GM10248 (cell line): ENCODE results near the gene PRKN.

Experiments used
- CTCF ChIA-PET: fragments of 300-600 bp; sonication (Branson Sonifier 250); formaldehyde crosslinking; extraction: SDS; loops from one replicate; lab custom pipeline; 2021; ENCODE audit warnings: antibody characterized with exemption; lab: Yijun Ruan, JAX
- POLR2A ChIA-PET: fragments of 350-650 bp; sonication (Branson Sonifier 250); formaldehyde crosslinking; extraction: SDS; loops from one replicate; lab custom pipeline; 2020; ENCODE audit warnings: antibody characterized with exemption; lab: Yijun Ruan, JAX
- DNase-seq: peaks from one replicate; pipeline ENCODE4 v3.0.0; 2012; ENCODE audit errors: extremely low spot score
- TF ChIP-seq, protein P1 (sequence below): IDR thresholded peaks from 2 replicates; pipeline ENCODE4 v1.5.1; 2012; ENCODE audit warnings: mild to moderate bottlenecking, low read depth; ENCODE audit errors: extremely low read depth, missing control alignments, control extremely low read depth

The PRKN gene

GRCh38 chr6:161459008-161459615, 1268.5 kb downstream of the PRKN start:
- DNase-seq: no peak
- POLR2A ChIA-PET: no interaction called here

DNA sequence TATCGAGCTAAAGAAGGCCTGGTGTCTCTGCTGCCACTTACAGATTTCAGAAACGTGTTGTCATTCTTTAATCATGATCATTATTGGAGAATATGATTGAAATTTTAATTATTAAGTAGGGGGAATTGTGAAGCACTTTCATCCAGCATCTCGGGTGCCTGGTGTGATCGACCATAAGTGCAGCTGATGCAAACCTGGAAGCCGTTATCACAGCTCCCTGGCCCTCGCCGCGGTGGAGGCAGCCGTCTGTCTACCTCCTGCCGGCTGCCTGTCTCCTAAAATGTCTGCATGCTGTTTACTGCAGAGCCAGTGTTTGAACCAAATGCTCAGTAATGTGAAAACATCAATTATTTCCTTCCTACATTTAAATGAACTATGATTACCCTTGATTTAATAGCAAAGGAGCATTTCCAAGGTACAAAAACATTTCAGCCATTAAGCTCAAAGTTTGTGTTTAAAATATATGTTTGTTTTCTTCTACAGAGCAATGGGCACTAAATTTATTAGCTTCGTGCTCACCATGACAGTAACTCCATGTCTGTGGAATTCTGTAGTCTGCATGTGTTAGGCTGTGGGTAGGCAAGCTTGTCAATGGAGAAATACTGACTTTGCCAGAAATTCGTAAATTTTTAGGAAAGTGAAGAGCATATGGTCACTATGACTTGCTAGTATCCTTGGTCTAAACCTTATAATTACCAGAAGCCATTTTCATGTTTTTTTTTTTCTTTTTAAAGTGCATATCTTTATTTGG, 1269.2 kb downstream of the PRKN start:
- ChIA-PET POLR2A (no interaction called here), CTCF (interaction anchor here (1.1 to 1.5 kb wide), 2 partner anchors 17 to 40 kb away, joined by 3 to 7 read pairs; no protein-coding TSS in a partner anchor)
- TF ChIP-seq, protein P1, sequence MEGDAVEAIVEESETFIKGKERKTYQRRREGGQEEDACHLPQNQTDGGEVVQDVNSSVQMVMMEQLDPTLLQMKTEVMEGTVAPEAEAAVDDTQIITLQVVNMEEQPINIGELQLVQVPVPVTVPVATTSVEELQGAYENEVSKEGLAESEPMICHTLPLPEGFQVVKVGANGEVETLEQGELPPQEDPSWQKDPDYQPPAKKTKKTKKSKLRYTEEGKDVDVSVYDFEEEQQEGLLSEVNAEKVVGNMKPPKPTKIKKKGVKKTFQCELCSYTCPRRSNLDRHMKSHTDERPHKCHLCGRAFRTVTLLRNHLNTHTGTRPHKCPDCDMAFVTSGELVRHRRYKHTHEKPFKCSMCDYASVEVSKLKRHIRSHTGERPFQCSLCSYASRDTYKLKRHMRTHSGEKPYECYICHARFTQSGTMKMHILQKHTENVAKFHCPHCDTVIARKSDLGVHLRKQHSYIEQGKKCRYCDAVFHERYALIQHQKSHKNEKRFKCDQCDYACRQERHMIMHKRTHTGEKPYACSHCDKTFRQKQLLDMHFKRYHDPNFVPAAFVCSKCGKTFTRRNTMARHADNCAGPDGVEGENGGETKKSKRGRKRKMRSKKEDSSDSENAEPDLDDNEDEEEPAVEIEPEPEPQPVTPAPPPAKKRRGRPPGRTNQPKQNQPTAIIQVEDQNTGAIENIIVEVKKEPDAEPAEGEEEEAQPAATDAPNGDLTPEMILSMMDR: no peak
- no peak for DNase-seq

More at GRCh38 chr6:161459008-161459615, 1268.5 kb downstream of the PRKN start:
- TF ChIP-seq, protein P1: no peak
- CTCF ChIA-PET: interaction anchor here (1.1 to 1.5 kb wide), 2 partner anchors 18 to 41 kb away, joined by 3 to 7 read pairs; no protein-coding TSS in a partner anchor

DNA sequence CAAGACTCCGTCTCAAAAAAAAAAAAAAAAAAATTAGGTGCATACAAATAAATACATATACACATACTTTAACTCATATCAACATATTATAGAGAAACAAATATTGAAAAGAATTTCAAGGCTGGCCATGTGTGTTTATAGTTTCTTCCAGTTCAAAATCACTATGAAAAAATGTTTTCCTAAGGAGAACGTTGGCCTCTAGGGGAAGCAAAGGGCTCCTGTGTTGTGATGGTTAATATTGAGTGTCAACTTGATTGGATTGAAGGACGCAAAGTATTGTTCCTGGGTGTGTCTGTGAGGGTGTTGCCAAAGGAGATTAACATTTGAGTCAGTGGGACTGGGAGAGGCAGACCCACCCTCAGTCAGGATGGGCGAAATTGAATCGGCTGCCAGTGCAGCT, 1271.7 kb downstream of the PRKN start:
- POLR2A ChIA-PET: no interaction called here
- CTCF ChIA-PET: interaction anchor here (1.1 kb wide), 1 partner anchor 16 kb away, joined by 3 read pairs; no protein-coding TSS in a partner anchor
- TF ChIP-seq, protein P1: no peak
- DNase-seq: no peak

- ChIA-PET CTCF (no interaction called here), POLR2A (no interaction called here)
- DNase-seq: no peak
- TF ChIP-seq, protein P1: no peak
Observed at GRCh38 chr6:161453558-161453957, 1274.0 kb downstream of the PRKN start.

DNA sequence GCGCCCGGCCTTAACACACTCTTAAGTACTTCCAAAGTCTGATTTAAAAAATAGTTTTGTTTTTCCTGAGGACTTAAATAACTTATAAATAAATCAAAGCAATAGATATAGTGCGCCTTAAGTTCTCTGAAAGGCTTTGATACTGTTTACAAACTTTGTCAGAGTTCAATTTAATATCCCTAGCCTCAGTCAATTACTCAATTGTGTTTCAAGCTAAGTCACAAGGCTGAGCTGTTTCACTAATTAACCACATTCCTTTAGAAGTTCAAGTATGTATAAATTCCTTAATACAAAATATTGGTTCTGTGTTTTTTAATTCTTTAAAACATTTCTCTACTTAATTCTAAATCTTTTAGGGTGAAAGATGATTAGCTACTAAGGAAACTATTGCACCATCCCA, 1275.3 kb downstream of the PRKN start:
- TF ChIP-seq, protein P1: no peak
- ChIA-PET POLR2A (no interaction called here), CTCF (no interaction called here)

GRCh38 chr6:161449521-161449920, 1278.0 kb downstream of the PRKN start:
- TF ChIP-seq, protein P1: no peak
- no peak for DNase-seq
- ChIA-PET CTCF (interaction anchor here (0.9 kb wide), 1 partner anchor 31 kb away, joined by 3 read pairs; no protein-coding TSS in a partner anchor), POLR2A (no interaction called here)

More for the DNA sequence above, 1275.3 kb downstream of the PRKN start:
- no peak for DNase-seq
